HepG2 (cell line): ENCODE measurements around the gene FUT1. TPM values are rescaled to one million over a fixed set of nuclear protein-coding genes. Genes with fewer than 3 reads are reported as not detected.

Experiments
- ATAC-seq: fragments of 200-7000 bp; cut with Tn5 transposase; 3 replicates; pipeline ENCODE4 v1.9.1; 2020; ENCODE audit warnings: mild to moderate bottlenecking, moderate library complexity
- BruUV-seq: library from RNA; stranded (reverse); fragments of 400-500 nt; replicated peaks from 2 replicates; lab custom pipeline; 2021; lab: Mats Ljungman, UMichigan
- CTCF ChIA-PET: fragments of 300-600 bp; formaldehyde crosslinking; extraction: SDS; loops from one replicate; lab custom pipeline; 2021; ENCODE audit warnings: low total read pairs, inconsistent platforms, low intra/inter-chr PET ratio; lab: Yijun Ruan, JAX
- POLR2A ChIA-PET: fragments of 350-600 bp; sonication (Branson Sonifier 250); formaldehyde crosslinking; loops from one replicate; lab custom pipeline; 2020; ENCODE audit warnings: antibody characterized with exemption, inconsistent platforms; lab: Yijun Ruan, JAX
- DNase-seq: peaks from one replicate; pipeline ENCODE4 v3.0.0-alpha.2; 2015; ENCODE audit warnings: low spot score
- FAIRE-seq: peaks from 3 replicates; lab custom pipeline; 2011; peaks lifted over from hg19 to GRCh38; lab: Jason Lieb, UNC
- H2AFZ ChIP-seq: one replicate; pipeline ENCODE4 v1.6.1; 2011; ENCODE audit warnings: low read length, inconsistent platforms
- H3K27ac ChIP-seq: fragments of 300-600 bp; 3 replicates; pipeline ENCODE4 v1.8.0; 2011; ENCODE audit warnings: mixed run types, mild to moderate bottlenecking, mixed read lengths, low read length, inconsistent platforms; ENCODE audit not compliant: insufficient read depth; ENCODE audit errors: extremely low read length
- H3K27me3 ChIP-seq, 2 experiments: fragments of 200-600 bp in 1 of 2; 2 replicates in 1 of 2; 3 replicates in 1 of 2; pipeline versions ENCODE4 v1.6.0 to v1.8.0; 2011; ENCODE audit warnings: low read length in 2 of 2, mild to moderate bottlenecking in 2 of 2, moderate library complexity in 2 of 2, inconsistent platforms in 1 of 2; ENCODE audit not compliant: insufficient read depth in 2 of 2, control insufficient read depth in 1 of 2
- H3K36me3 ChIP-seq, 2 experiments: fragments of 200-600 bp in 1 of 2; replicated peaks in 1 of 2; 2 replicates in 1 of 2; 3 replicates in 1 of 2; pipeline versions ENCODE4 v1.5.1 to v1.8.0; 2011; ENCODE audit warnings: low read length in 2 of 2, inconsistent platforms in 1 of 2; ENCODE audit not compliant: insufficient read depth in 2 of 2, control insufficient read depth in 1 of 2
- H3K4me1 ChIP-seq: 2 replicates; pipeline ENCODE4 v1.5.1; 2012; ENCODE audit warnings: low read length, inconsistent platforms; ENCODE audit not compliant: insufficient read depth
- H3K4me2 ChIP-seq: 2 replicates; pipeline ENCODE4 v1.6.0; 2011; ENCODE audit warnings: low read depth, low read length, inconsistent platforms
- H3K4me3 ChIP-seq, 3 experiments: fragments of 200-600 bp in 1 of 3; sonication (generic), shearing (Covaris generic) in 1 of 3; replicated peaks in 1 of 3; 2 replicates each; pipeline ENCODE4 v1.5.1; 2011 to 2016; ENCODE audit warnings: low read length in 3 of 3, inconsistent platforms in 2 of 3, low read depth in 2 of 3, mild to moderate bottlenecking in 2 of 3, control low read depth in 1 of 3, mixed read lengths in 1 of 3; ENCODE audit not compliant: insufficient read depth in 1 of 3
- H3K79me2 ChIP-seq: one replicate; pipeline ENCODE4 v1.6.1; 2011; ENCODE audit warnings: low read length, inconsistent platforms; ENCODE audit not compliant: insufficient read depth
- H3K9ac ChIP-seq: 2 replicates; pipeline ENCODE4 v1.6.0; 2011; ENCODE audit warnings: mild to moderate bottlenecking, low read depth, low read length, inconsistent platforms; ENCODE audit not compliant: insufficient read depth
- H3K9me3 ChIP-seq: 2 replicates; pipeline ENCODE4 v1.5.1; 2012; ENCODE audit warnings: mild to moderate bottlenecking, low read length
- H4K20me1 ChIP-seq: 2 replicates; pipeline ENCODE4 v1.6.0; 2011; ENCODE audit warnings: inconsistent platforms, mild to moderate bottlenecking, low read length, moderate library complexity; ENCODE audit not compliant: insufficient read depth
- DMAP1 ChIP-seq: IDR thresholded peaks from 2 replicates; pipeline ENCODE4 v1.6.1; 2016
- EP300 ChIP-seq, 3 experiments: sonication (generic) in 1 of 3; formaldehyde crosslinking in 1 of 3; IDR thresholded peaks; 2 replicates each; pipeline versions ENCODE4 v1.5.1 to v1.6.1; 2011 to 2020; ENCODE audit warnings: low read depth in 2 of 3, low read length in 2 of 3, borderline replicate concordance in 1 of 3, improper control_type of control experiment in 1 of 3, mild to moderate bottlenecking in 1 of 3, missing genetic modification reagents in 1 of 3, moderate library complexity in 1 of 3
- GATA4 ChIP-seq: sonication (generic); IDR thresholded peaks from 2 replicates; pipeline ENCODE4 v1.6.1; 2016; ENCODE audit warnings: antibody characterized with exemption, low read depth, borderline replicate concordance
- HMGXB4 ChIP-seq, 2 experiments: sonication (generic) in 1 of 2; formaldehyde crosslinking in 1 of 2; IDR thresholded peaks; 2 replicates each; pipeline versions ENCODE4 v1.4.0 to v1.6.1; 2018 to 2020; ENCODE audit warnings: missing genetic modification reagents in 2 of 2, borderline replicate concordance in 1 of 2, low read depth in 1 of 2, mild to moderate bottlenecking in 1 of 2, missing biosample characterization in 1 of 2
- HNF4G ChIP-seq, 2 experiments: sonication (generic) in 1 of 2; formaldehyde crosslinking in 1 of 2; IDR thresholded peaks; 2 replicates each; pipeline versions ENCODE4 v1.4.0 to v1.6.1; 2011 to 2020; ENCODE audit warnings: borderline replicate concordance in 2 of 2, low read depth in 2 of 2, mild to moderate bottlenecking in 2 of 2, low read length in 1 of 2, missing genetic modification reagents in 1 of 2, moderate library complexity in 1 of 2
- KLF16 ChIP-seq, 2 experiments: sonication (generic) in 1 of 2; formaldehyde crosslinking in 1 of 2; IDR thresholded peaks; 2 replicates each; pipeline versions ENCODE4 v1.6.1 to v1.8.0; 2016 to 2023; ENCODE audit warnings: missing genetic modification reagents in 2 of 2, missing compliant biosample characterization in 1 of 2
- MAFK ChIP-seq, 2 experiments: IDR thresholded peaks in 1 of 2; conservative IDR thresholded peaks in 1 of 2; 2 replicates each; pipeline ENCODE4 v1.6.1; 2011; ENCODE audit warnings: improper control_type of control experiment in 2 of 2, low read length in 2 of 2
- MAZ ChIP-seq, 2 experiments: sonication (generic) in 1 of 2; formaldehyde crosslinking in 1 of 2; IDR thresholded peaks; 2 replicates each; pipeline versions ENCODE4 v1.5.0 to v1.6.1; 2012 to 2020; ENCODE audit warnings: low read depth in 2 of 2, mild to moderate bottlenecking in 2 of 2, borderline replicate concordance in 1 of 2, improper control_type of control experiment in 1 of 2, low read length in 1 of 2, missing genetic modification reagents in 1 of 2, moderate library complexity in 1 of 2
- PATZ1 ChIP-seq: sonication (generic); formaldehyde crosslinking; IDR thresholded peaks from 2 replicates; pipeline ENCODE4 v1.4.0; 2020; ENCODE audit warnings: missing genetic modification reagents
- RBFOX2 ChIP-seq: fragments of 200-400 bp; formaldehyde crosslinking; IDR thresholded peaks from 2 replicates; pipeline ENCODE4 v1.6.1; 2017; ENCODE audit warnings: low read depth, mild to moderate bottlenecking, low read length
- ZFX ChIP-seq: sonication (generic); formaldehyde crosslinking; IDR thresholded peaks from 2 replicates; pipeline ENCODE4 v1.4.0; 2020; ENCODE audit warnings: mild to moderate bottlenecking, low read depth, missing genetic modification reagents, moderate library complexity
- ZNF788 ChIP-seq: sonication (generic); formaldehyde crosslinking; IDR thresholded peaks from 2 replicates; pipeline ENCODE4 v1.5.0; 2020; ENCODE audit warnings: mild to moderate bottlenecking, missing genetic modification reagents, borderline replicate concordance
- ZNF83 ChIP-seq: sonication (generic); formaldehyde crosslinking; IDR thresholded peaks from 2 replicates; pipeline ENCODE4 v1.4.0; 2020; ENCODE audit warnings: missing genetic modification reagents, mild to moderate bottlenecking, borderline replicate concordance
- WGBS: methylation state at CpG from one replicate; pipeline ENCODE4 v1.1.6; 2017; ENCODE audit warnings: low lambda C conversion rate; 5-methylcytosine and 5-hydroxymethylcytosine counted together
- in situ Hi-C: cut with HindIII; loops from 2 replicates; pipeline ENCODE4 v1.10.0; 2017; ENCODE audit warnings: low pct_unique_long_range_greater_than_20kb; ENCODE audit not compliant: extremely low pct_ligation_motif_present
- intact Hi-C: fragments of 100-400 bp; cut with micrococcal nuclease; formaldehyde crosslinking; loops from one replicate; pipeline ENCODE4 v1.10.0; 2022; ENCODE audit not compliant: unreplicated experiment
- polyA plus RNA-seq, 8 experiments: library from polyadenylated mRNA; depleted of rRNA in 3 of 8; stranded (reverse) in 7 of 8; unstranded in 1 of 8; fragments of >200 nt; fragmentation: Illumina TruSeq in 4 of 8; extraction: Trizol in 4 of 8; gene quantifications; 2 replicates each; pipeline versions ENCODE4 v1.2.1 to v1.2.3, GENCODE V29; 2011 to 2016; ENCODE audit warnings: low read depth in 4 of 8, missing spikeins in 1 of 8, mixed read lengths in 1 of 8; ENCODE audit not compliant: insufficient read depth in 1 of 8
- total RNA-seq, 5 experiments: library from RNA; depleted of rRNA; stranded (reverse); fragments of >200 nt; fragmentation: Illumina TruSeq; extraction: Trizol; gene quantifications; 2 replicates each; pipeline ENCODE4 v1.2.3, GENCODE V29; 2016; ENCODE audit warnings: low read depth in 1 of 5

Gene FUT1
- total and polyA plus RNA-seq, 2 of the 13 experiments (the other 11 are each of a cell fraction or from before 2014, with no cell fraction given), result 0.07 to 1.1 TPM

DNA sequence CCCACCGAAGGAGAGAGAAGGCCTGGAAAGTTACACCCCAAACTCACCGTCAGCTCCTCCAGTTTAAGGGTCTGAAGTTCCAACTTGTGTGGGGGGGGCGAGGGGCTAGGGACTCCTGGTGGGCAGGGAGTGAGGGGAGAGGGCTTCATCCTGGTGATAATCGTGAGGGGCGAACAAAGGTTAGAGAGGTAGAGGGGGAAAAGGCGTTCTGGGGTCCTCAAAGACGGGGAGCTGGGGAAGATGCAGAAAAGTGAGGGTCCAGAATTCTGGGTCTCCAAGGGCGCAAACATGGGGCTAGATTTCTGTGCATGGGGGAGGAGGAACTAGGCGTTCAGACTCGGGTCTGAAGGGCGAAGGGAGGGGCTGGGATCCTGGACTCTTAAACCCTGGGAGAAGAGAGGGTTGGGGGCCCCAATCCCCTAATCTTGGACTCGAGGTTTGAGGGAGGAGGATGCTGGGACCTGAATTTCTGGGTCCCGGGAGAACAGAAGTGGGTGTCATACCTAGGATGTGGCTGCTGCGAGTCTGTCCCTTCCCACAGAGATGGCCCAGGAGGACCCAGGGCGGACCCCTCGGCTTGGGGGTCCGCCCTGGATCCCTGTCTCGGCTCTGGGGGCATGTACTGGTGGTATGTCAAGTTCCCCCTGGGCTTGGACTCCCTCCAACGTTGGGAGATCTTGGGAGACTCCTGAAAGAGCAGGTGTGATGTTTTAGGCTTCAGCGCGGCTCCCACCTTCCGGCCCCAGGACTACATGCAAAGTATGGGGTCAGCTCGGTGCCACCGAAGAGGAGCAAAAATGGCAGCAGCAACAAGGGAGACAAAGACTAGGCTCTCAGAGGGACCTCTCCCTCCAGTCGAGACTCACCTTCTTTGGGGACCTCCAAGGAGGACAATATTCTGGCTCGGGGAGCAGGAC is 37.4 kb downstream of the FUT1 start:
- H3K27me3 ChIP-seq, result no peaks in the 10 kb centered on the region; a peak in 1 of 5 replicates
- H3K36me3 ChIP-seq, result no peaks in the 10 kb centered on the region
- H3K4me3 ChIP-seq, result peak overlapping the region; percentile 60 to 88 (median 84)
- H3K4me1 ChIP-seq, result peaks cover 57% of the 10 kb centered on the region
- 5% methylated on average over 20 of the region's 26 CpGs for WGBS
- ChIA-PET CTCF (interaction anchor here (3.1 kb wide), 1 partner anchor 24 kb away, joined by 11 read pairs; no protein-coding TSS in a partner anchor), POLR2A (interaction anchor here (0.6 to 6.3 kb wide), 10 partner anchors 10 to 157 kb away, joined by 3 to 40 read pairs (median 4); partner anchors contain the start of genes FUT2, IZUMO1 and PPP1R15A)
- no peak for FAIRE-seq
- H4K20me1 ChIP-seq, result no peaks in the 10 kb centered on the region
- no peak for ATAC-seq
- no peak for DNase-seq
- peak overlapping the region; percentile 87 for H3K9ac ChIP-seq
- H3K79me2 ChIP-seq, result peaks cover 5% of the 10 kb centered on the region
- H3K4me2 ChIP-seq, result peak overlapping the region; percentile 99
- intact Hi-C loops (loop anchor here (1.0 to 5.0 kb wide), 2 partner anchors 23 to 38 kb away; no protein-coding TSS in a partner anchor), in situ Hi-C loops (no loop called here)
- BruUV-seq, result TSS peak; percentile 91
- H3K27ac ChIP-seq, result peak overlapping the region; percentile 91
- peaks cover 4% of the 10 kb centered on the region; the same call in 1 of the 2 replicates for H3K9me3 ChIP-seq
- H2AFZ ChIP-seq, result no peak overlapping the region
- TF ChIP-seq MAFK (conservative IDR thresholded peaks at IDR 0.05 in 1 of 2, IDR thresholded peaks at IDR 0.05 in 1 of 2; ENCODE audit: low read length in 2 of 2), result no peak
- peak in 1 of 2 experiments; percentile 5; a peak in 1 of 4 replicates for TF ChIP-seq EP300 (IDR thresholded peaks at IDR 0.05; ENCODE audit: low read depth in 2 of 2, low read length in 2 of 2)
- TF ChIP-seq EP300 (CRISPR knock-in tag; IDR thresholded peaks at IDR 0.05; ENCODE audit: borderline replicate concordance), result no peak
- TF ChIP-seq ZNF83 (CRISPR knock-in tag), result 0 out of 2 replicates have a peak, but pooled peaks have one; percentile 52
- TF ChIP-seq DMAP1, result peak; percentile 35; the same call in 1 of the 2 replicates
- TF ChIP-seq MAZ (IDR thresholded peaks at IDR 0.05; ENCODE audit: borderline replicate concordance, low read depth, low read length), result no peak
- TF ChIP-seq MAZ (CRISPR knock-in tag; IDR thresholded peaks at IDR 0.05; ENCODE audit: low read depth), result peak; percentile 24; the same call in 1 of the 2 replicates
- 0 out of 4 replicates have a peak, but pooled peaks of 1 of the 2 experiments have one; percentile 18 for TF ChIP-seq KLF16 (CRISPR knock-in tag; IDR thresholded peaks at IDR 0.05)
- TF ChIP-seq ZNF788 (CRISPR knock-in tag), result peak; percentile 63
- peak; percentile 64; the same call in 1 of the 2 replicates for TF ChIP-seq HNF4G (IDR thresholded peaks at IDR 0.05; ENCODE audit: borderline replicate concordance, low read depth, low read length)
- no peak for TF ChIP-seq HNF4G (CRISPR knock-in tag; IDR thresholded peaks at IDR 0.05; ENCODE audit: borderline replicate concordance, low read depth)
- no peak for TF ChIP-seq ZFX (CRISPR knock-in tag)
- TF ChIP-seq RBFOX2, result 0 out of 2 replicates have a peak, but pooled peaks have one; percentile 27
- TF ChIP-seq HMGXB4 (CRISPR knock-in tag; IDR thresholded peaks at IDR 0.05; ENCODE audit: borderline replicate concordance in 1 of 2, low read depth in 1 of 2), result no peak; a peak in 1 of 4 replicates
- TF ChIP-seq GATA4, result no peak
- TF ChIP-seq PATZ1 (CRISPR knock-in tag), result peak; percentile 54; the same call in 1 of the 2 replicates
